Measurements from ENCODE around the gene GREB1L. TPM values are rescaled to one million over a fixed set of nuclear protein-coding genes. Genes with fewer than 3 reads are reported as not detected.
A peak's percentile ranks its signal among the peaks of the same experiment; 100 is the strongest.

GREB1L gene
- total and polyA plus RNA-seq, 9 of the 15 experiments (the other 6 are each of a cell fraction or from before 2014, with no cell fraction given): 0.03 TPM; not detected in 8

GRCh38 chr18:21489119-21489750 is 247.2 kb downstream of the GREB1L start:
- CTCF ChIA-PET (ENCODE audit: low intra/inter-chr PET ratio): interaction anchor here (0.7 to 2.6 kb wide), 4 partner anchors 112 to 469 kb away, joined by 3 to 18 read pairs (median 8); no protein-coding TSS in a partner anchor
- no peak overlapping the region for H3K27ac ChIP-seq (ENCODE audit: extremely low read depth, low read depth, low read length)
- H3K79me2 ChIP-seq (ENCODE audit: control insufficient read depth, insufficient read depth, low read length): no peaks in the 10 kb centered on the region
- H3K36me3 ChIP-seq (ENCODE audit: control insufficient read depth, insufficient read depth, low read length): no peaks in the 10 kb centered on the region
- H4K20me1 ChIP-seq (replicated peaks; ENCODE audit: control insufficient read depth, insufficient read depth, low read length): no peaks in the 10 kb centered on the region
- no peaks in the 10 kb centered on the region for H3K9me1 ChIP-seq (ENCODE audit: control insufficient read depth, insufficient read depth, low read length)
- H3K4me1 ChIP-seq (replicated peaks in 1 of 2; ENCODE audit: control insufficient read depth in 2 of 2, insufficient read depth in 2 of 2, low read length in 2 of 2): peaks cover 5% of the 10 kb centered on the region in 2 experiments; a peak in 1 of 5 replicates
- H2AFZ ChIP-seq (ENCODE audit: low read depth, low read length): no peak overlapping the region
- H3K27me3 ChIP-seq (ENCODE audit: control insufficient read depth in 2 of 2, insufficient read depth in 2 of 2, low read length in 2 of 2): peaks cover 0 to 8% of the 10 kb centered on the region in 2 experiments; a peak in 2 of 5 replicates
- H3K9me3 ChIP-seq (replicated peaks; ENCODE audit: control insufficient read depth, insufficient read depth, low read depth, low read length): no peaks in the 10 kb centered on the region
- POLR2A ChIA-PET: interaction anchor here (0.6 to 1.0 kb wide), 4 partner anchors 9 to 609 kb away, joined by 3 read pairs; no protein-coding TSS in a partner anchor
- in situ Hi-C loops (cut with MboI) (no loop called here), intact Hi-C loops (cut with micrococcal nuclease) (loop anchor here (5.0 kb wide), 2 partner anchors 408 to 468 kb away; no protein-coding TSS in a partner anchor)
- BruUV-seq (replicated peaks): no TSS peak
- DNase-seq (ENCODE audit: extremely low read depth in 1 of 4, low spot score in 3 of 4) (peak; percentile 71 to 78 (median 72)), ATAC-seq (peak; percentile 92), FAIRE-seq (peak; percentile 98)
- H3K4me2 ChIP-seq (ENCODE audit: insufficient read depth, low read length): no peak overlapping the region
- H3K9ac ChIP-seq (ENCODE audit: insufficient read depth in 1 of 2, low read depth in 2 of 2, low read length in 2 of 2): no peak overlapping the region
- WGBS (ENCODE audit: insufficient coverage, low coverage, missing lambda C conversion rate): 6% methylated on average over 6 of the region's 6 CpGs
- no peak overlapping the region for H3K4me3 ChIP-seq
- TF ChIP-seq TCFL5 (CRISPR knock-in tag; conservative IDR thresholded peaks at IDR 0.05): no peak
- no peak for TF ChIP-seq CCAR2 (IDR thresholded peaks at IDR 0.05; ENCODE audit: low read depth, low read length)
- no peak for TF ChIP-seq ZNF384 (IDR thresholded peaks at IDR 0.05; ENCODE audit: low read depth, low read length)
- TF ChIP-seq JUNB (CRISPR knock-in tag; conservative IDR thresholded peaks at IDR 0.05): no peak
- TF ChIP-seq ZNF282 (CRISPR knock-in tag; IDR thresholded peaks at IDR 0.05): no peak
- TF ChIP-seq NBN (IDR thresholded peaks at IDR 0.05; ENCODE audit: low read depth): no peak
- no peak for TF ChIP-seq SNIP1 (IDR thresholded peaks at IDR 0.05; ENCODE audit: low read depth)
- no peak for TF ChIP-seq PHF8 (IDR thresholded peaks at IDR 0.05; ENCODE audit: borderline replicate concordance, low read length)
- no peak for TF ChIP-seq ZKSCAN3 (CRISPR knock-in tag; IDR thresholded peaks at IDR 0.05)
- no peak for TF ChIP-seq NCOR1 (IDR thresholded peaks at IDR 0.05)
- no peak for TF ChIP-seq LEF1 (IDR thresholded peaks at IDR 0.05)
- peak; percentile 32; the same call in 1 of the 2 replicates for TF ChIP-seq DEAF1 (CRISPR knock-in tag; IDR thresholded peaks at IDR 0.05)
- no peak for TF ChIP-seq ZNF507 (tag; conservative IDR thresholded peaks at IDR 0.05)
- TF ChIP-seq CEBPZ (IDR thresholded peaks at IDR 0.05; ENCODE audit: borderline replicate concordance, low read depth, low read length): no peak
- TF ChIP-seq NCOA2 (IDR thresholded peaks at IDR 0.05; ENCODE audit: partially characterized antibody in 2 of 2): no peak
- TF ChIP-seq ZNF57 (CRISPR knock-in tag; IDR thresholded peaks at IDR 0.05): no peak
- no peak for TF ChIP-seq FOXA3 (CRISPR knock-in tag; conservative IDR thresholded peaks at IDR 0.05 in 1 of 2, IDR thresholded peaks at IDR 0.05 in 1 of 2)
